SK-N-SH (cell line): Measurements from ENCODE around the gene CYREN.

Experiments used
- CTCF ChIP-seq: fragments of 200-600 bp; sonication (generic); IDR thresholded peaks from 2 replicates; pipeline ENCODE4 v1.6.1; 2017; ENCODE audit warnings: antibody characterized with exemption, mild to moderate bottlenecking, moderate library complexity
- EP300 ChIP-seq, 2 experiments: IDR thresholded peaks; 2 replicates each; pipeline versions ENCODE4 v1.4.0 to v1.6.1; 2012; ENCODE audit warnings: borderline replicate concordance in 1 of 2, low read depth in 1 of 2, low read length in 1 of 2
- EZH2phosphoT487 ChIP-seq: fragments of 200-600 bp; sonication (generic); IDR thresholded peaks from 2 replicates; pipeline ENCODE4 v1.6.1; 2017; ENCODE audit warnings: low read depth, mixed run types, mild to moderate bottlenecking, antibody characterized with exemption, moderate library complexity, borderline replicate concordance
- GABPA ChIP-seq: IDR thresholded peaks from 2 replicates; pipeline ENCODE4 v1.4.0; 2012; ENCODE audit warnings: low read depth, mild to moderate bottlenecking
- MXI1 ChIP-seq: IDR thresholded peaks from 2 replicates; pipeline ENCODE4 v1.6.1; 2012; ENCODE audit warnings: mild to moderate bottlenecking, low read depth, low read length, improper control_type of control experiment
- NFIC ChIP-seq: IDR thresholded peaks from 2 replicates; pipeline ENCODE4 v1.4.0; 2012; ENCODE audit warnings: borderline replicate concordance
- NRF1 ChIP-seq: IDR thresholded peaks from 2 replicates; pipeline ENCODE4 v1.6.1; 2012; ENCODE audit warnings: low read depth, mild to moderate bottlenecking, low read length
- PBX3 ChIP-seq: IDR thresholded peaks from 2 replicates; pipeline ENCODE4; 2012
- POLR2AphosphoS5 ChIP-seq: IDR thresholded peaks from 2 replicates; pipeline ENCODE4 v1.6.1; 2012; ENCODE audit warnings: low read depth, low read length
- RAD21 ChIP-seq: IDR thresholded peaks from 2 replicates; pipeline ENCODE4 v1.6.1; 2012; ENCODE audit warnings: mild to moderate bottlenecking, low read length
- RFX5 ChIP-seq: IDR thresholded peaks from 2 replicates; pipeline ENCODE4 v1.6.1; 2012; ENCODE audit warnings: mild to moderate bottlenecking, improper control_type of control experiment, low read length
- SMC3 ChIP-seq: IDR thresholded peaks from 2 replicates; pipeline ENCODE4 v1.6.1; 2012; ENCODE audit warnings: low read depth, low read length, improper control_type of control experiment
- TAF1 ChIP-seq: IDR thresholded peaks from 2 replicates; pipeline ENCODE4 v1.6.1; 2012; ENCODE audit warnings: low read depth, mild to moderate bottlenecking, low read length, moderate library complexity, borderline replicate concordance
- ZBTB33 ChIP-seq: IDR thresholded peaks from 2 replicates; pipeline ENCODE4 v1.4.0; 2012; ENCODE audit warnings: low read depth, borderline replicate concordance

- TF ChIP-seq CTCF (no peak), SMC3 (no peak), TAF1 (no peak), MXI1 (no peak), RAD21 (no peak), NRF1 (no peak), GABPA (no peak), PBX3 (no peak), EP300 (IDR thresholded peaks at IDR 0.05; ENCODE audit: borderline replicate concordance in 1 of 2, low read depth in 1 of 2, low read length in 1 of 2) (no peak), POLR2AphosphoS5 (no peak), RFX5 (no peak), EZH2phosphoT487 (no peak), NFIC (no peak), ZBTB33 (no peak)
Observed at GRCh38 chr7:135158141-135158655, 12.3 kb downstream of the CYREN start.
